Sigmoid colon (tissue), 7 donors: Measurements from ENCODE around the gene C5AR1. TPM values are rescaled to one million over a fixed set of nuclear protein-coding genes. Genes with fewer than 3 reads are reported as not detected.

Experiments
- DNase-seq: peaks from one replicate; pipeline ENCODE4 v3.0.0-alpha.2; 2019
- H3K27ac ChIP-seq, 4 donors: fragments of 200-600 bp; sonication (generic); one replicate each; pipeline ENCODE4 v1.5.1; 2016 to 2019; ENCODE audit warnings: mild to moderate bottlenecking in 1 of 4
- H3K27me3 ChIP-seq, 3 donors: fragments of 200-600 bp; sonication (generic); one replicate each; pipeline ENCODE4 v1.5.1; 2019; ENCODE audit warnings: mild to moderate bottlenecking in 1 of 3
- H3K36me3 ChIP-seq, 4 donors: fragments of 200-600 bp; sonication (generic); one replicate each; pipeline ENCODE4 v1.5.1; 2016 to 2019
- H3K4me1 ChIP-seq, 4 donors: fragments of 200-600 bp; sonication (generic); one replicate each; pipeline ENCODE4 v1.5.1; 2017 to 2019
- H3K4me3 ChIP-seq, 4 donors: fragments of 200-600 bp; sonication (generic); one replicate each; pipeline ENCODE4 v1.5.1; 2017 to 2019; ENCODE audit warnings: mild to moderate bottlenecking in 2 of 4, moderate library complexity in 1 of 4
- H3K9me3 ChIP-seq, 4 donors: fragments of 200-600 bp in 3 of 4; sonication (generic) in 3 of 4; one replicate each; pipeline versions ENCODE4 v1.5.1 to v1.6.1; 2013 to 2019
- CTCF ChIP-seq, 4 experiments: fragments of 450-650 bp in 3 of 4; fragments of 200-600 bp in 1 of 4; IDR thresholded peaks; one replicate each; pipeline ENCODE4 v1.5.1; 2016 to 2019; ENCODE audit warnings: antibody characterized with exemption in 4 of 4, mild to moderate bottlenecking in 3 of 4, moderate library complexity in 2 of 4
- EP300 ChIP-seq, 4 donors: sonication (generic); formaldehyde crosslinking; IDR thresholded peaks; one replicate each; pipeline ENCODE4 v1.6.1; 2017; ENCODE audit warnings: antibody characterized with exemption in 4 of 4
- POLR2A ChIP-seq, 2 donors: fragments of 450-650 bp; IDR thresholded peaks; one replicate each; pipeline ENCODE4 v1.6.1; 2016; ENCODE audit warnings: antibody characterized with exemption in 2 of 2, mild to moderate bottlenecking in 2 of 2, moderate library complexity in 2 of 2
- POLR2AphosphoS5 ChIP-seq, 4 donors: sonication (generic); formaldehyde crosslinking; IDR thresholded peaks; one replicate each; pipeline ENCODE4 v1.6.1; 2017; ENCODE audit warnings: antibody characterized with exemption in 4 of 4
- WGBS, 2 donors: extraction: QIAGEN DNeasy Blood & Tissue Kit; methylation state at CpG; one replicate each; pipeline ENCODE4 v1.1.7; 2013; 5-methylcytosine and 5-hydroxymethylcytosine counted together
- intact Hi-C: fragments of 100-400 bp; cut with DNase I; formaldehyde crosslinking; loops from one replicate; pipeline ENCODE4 v1.15.1; 2023
- polyA plus RNA-seq, 3 donors: library from polyadenylated mRNA; stranded (reverse); fragments of 200-250 nt; gene quantifications; one replicate each; pipeline ENCODE4 v1.2.3, GENCODE V29; 2013
- total RNA-seq, 4 donors: library from RNA; depleted of rRNA; stranded (reverse); fragments of >200 nt; gene quantifications; one replicate each; pipeline ENCODE4 v1.1.0, GENCODE V29; 2016
- donor health status: healthy with polysubstance abuse.
- donor health status: Bipolar disorder and iron deficiency.
- donor health status: healthy.

Gene C5AR1
- total and polyA plus RNA-seq, 7 donors: 5.4 to 19.4 (median 7.8) TPM

DNA sequence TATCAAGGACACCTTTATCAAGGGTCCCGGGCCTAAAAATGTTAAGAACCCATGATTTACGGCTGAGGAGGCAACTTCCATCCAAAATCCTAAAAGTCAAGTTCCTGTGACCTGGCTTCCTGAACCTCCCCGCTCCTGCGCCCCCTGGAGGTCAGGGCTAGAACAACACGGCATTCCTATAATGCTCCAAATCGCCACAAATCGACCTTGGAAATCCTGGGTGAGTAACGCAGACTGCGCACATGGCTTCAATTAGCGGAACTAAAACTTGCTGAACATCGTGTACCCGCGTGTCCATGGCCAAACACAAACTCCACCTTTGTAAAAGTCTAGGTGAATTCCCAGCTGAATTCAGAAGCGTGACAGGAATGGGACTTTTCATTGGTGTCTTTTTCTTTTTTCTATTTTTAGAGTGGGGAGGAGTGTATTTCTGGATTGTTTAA, 4.3 kb upstream of the C5AR1 start:
- H3K36me3 ChIP-seq: no peaks in the 10 kb centered on the region
- peak; percentile 83 for DNase-seq
- no peak overlapping the region for H3K27ac ChIP-seq
- 2 to 6% methylated on average over 14 of the region's 14 CpGs for whole genome bisulfite sequencing, 2 donors
- H3K4me3 ChIP-seq: no peak overlapping the region
- H3K4me1 ChIP-seq: peaks cover 0 to 6% (median 0%) of the 10 kb centered on the region in 4 donors
- TF ChIP-seq POLR2AphosphoS5 (IDR thresholded peaks at IDR 0.05): peak in 1 of 4 donors; percentile 14
- TF ChIP-seq CTCF (IDR thresholded peaks at IDR 0.05): peak; percentile 76 to 96 (median 84)
- TF ChIP-seq POLR2A (IDR thresholded peaks at IDR 0.05): no peak
- intact Hi-C loops: no loop called here
- H3K9me3 ChIP-seq: no peaks in the 10 kb centered on the region
- H3K27me3 ChIP-seq: no peaks in the 10 kb centered on the region

DNA sequence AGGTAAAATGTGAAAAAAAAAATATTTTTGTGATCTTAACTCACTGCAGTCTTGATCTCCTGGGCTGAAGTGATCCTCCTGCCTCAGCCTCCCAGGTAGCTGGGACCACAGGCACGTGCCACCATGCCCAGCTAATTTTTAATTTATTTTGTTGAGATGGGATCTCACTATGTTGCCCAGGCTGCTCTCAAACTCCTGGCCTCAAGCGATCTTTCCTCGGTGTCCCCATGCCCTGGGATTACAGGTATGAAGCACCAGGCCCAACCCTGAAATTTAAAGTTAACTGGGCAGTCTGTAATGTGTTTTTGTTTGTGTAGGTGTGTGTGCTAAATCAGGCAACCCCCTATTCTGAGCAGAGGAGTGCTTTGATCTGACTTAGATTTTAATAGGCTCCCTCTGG, 3.4 kb upstream of the C5AR1 start:
- Histone ChIP-seq H3K9me3 (no peaks in the 10 kb centered on the region), H3K36me3 (no peaks in the 10 kb centered on the region), H3K27me3 (peaks cover 0 to under 1% (median 0%) of the 10 kb centered on the region in 3 donors), H3K27ac (no peak overlapping the region), H3K4me1 (peaks cover 0 to 6% (median 0%) of the 10 kb centered on the region in 4 donors), H3K4me3 (no peak overlapping the region)
- intact Hi-C loops: no loop called here
- no peak for DNase-seq
- 88 to 90% methylated on average over 3 of the region's 3 CpGs for WGBS, 2 donors
- TF ChIP-seq POLR2A (IDR thresholded peaks at IDR 0.05): no peak
- no peak for TF ChIP-seq POLR2AphosphoS5 (IDR thresholded peaks at IDR 0.05)
- no peak for TF ChIP-seq CTCF (IDR thresholded peaks at IDR 0.05)
- no peak for TF ChIP-seq EP300 (IDR thresholded peaks at IDR 0.05)

DNA sequence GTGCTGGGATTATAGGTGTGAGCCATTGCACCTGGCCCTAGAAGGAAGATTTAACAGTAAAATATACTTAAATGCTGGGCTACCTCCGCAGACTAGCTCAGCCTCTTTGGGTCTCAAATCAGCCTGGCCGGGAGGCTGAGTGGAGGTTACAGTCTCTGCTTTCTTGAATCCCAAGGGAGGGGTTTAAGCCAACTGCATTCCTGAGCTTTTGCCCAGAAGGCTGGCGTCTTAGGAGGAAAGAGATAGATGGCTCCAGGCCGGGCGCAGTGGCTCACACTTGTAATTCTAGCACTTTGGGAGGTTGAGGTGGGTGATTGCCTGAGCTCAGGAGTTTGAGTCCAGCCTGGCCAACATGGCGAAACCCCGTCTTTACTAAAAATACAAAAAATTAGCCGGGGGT, 623 bp upstream of the C5AR1 start:
- TF ChIP-seq CTCF (IDR thresholded peaks at IDR 0.05) (no peak), POLR2A (IDR thresholded peaks at IDR 0.05) (no peak), EP300 (IDR thresholded peaks at IDR 0.05) (no peak), POLR2AphosphoS5 (IDR thresholded peaks at IDR 0.05) (no peak)
- no peak for DNase-seq
- Histone ChIP-seq H3K9me3 (no peaks in the 10 kb centered on the region), H3K27me3 (peaks cover 0 to 14% (median 7%) of the 10 kb centered on the region in 3 donors), H3K4me3 (no peak overlapping the region), H3K4me1 (peaks cover 0 to 6% (median 0%) of the 10 kb centered on the region in 4 donors), H3K36me3 (no peaks in the 10 kb centered on the region), H3K27ac (no peak overlapping the region)
- intact Hi-C loops: no loop called here
- 79 to 80% methylated on average over 8 of the region's 8 CpGs for WGBS, 2 donors

- peak overlapping the region in 2 of 4 donors; percentile 39 to 43 for H3K27ac ChIP-seq
- no peak for DNase-seq
- no peaks in the 10 kb centered on the region for H3K36me3 ChIP-seq
- intact Hi-C loops: no loop called here
- TF ChIP-seq POLR2AphosphoS5 (IDR thresholded peaks at IDR 0.05) (no peak), EP300 (IDR thresholded peaks at IDR 0.05) (no peak), CTCF (IDR thresholded peaks at IDR 0.05) (no peak), POLR2A (IDR thresholded peaks at IDR 0.05) (no peak)
- H3K27me3 ChIP-seq: peaks cover 0 to 14% (median 7%) of the 10 kb centered on the region in 3 donors
- peak overlapping the region in 2 of 4 donors; percentile 26 to 32 for H3K4me3 ChIP-seq
- H3K4me1 ChIP-seq: peaks cover 0 to 3% (median 0%) of the 10 kb centered on the region in 4 donors
- H3K9me3 ChIP-seq: no peaks in the 10 kb centered on the region
- 94 to 96% methylated on average over 2 of the region's 2 CpGs for WGBS, 2 donors
Observed at GRCh38 chr19:47310323-47310722, 662 bp downstream of the C5AR1 start.

- DNase-seq: no peak
- Histone ChIP-seq H3K27ac (peak overlapping the region in 2 of 4 donors; percentile 43 to 45), H3K4me1 (no peaks in the 10 kb centered on the region), H3K36me3 (no peaks in the 10 kb centered on the region), H3K4me3 (peak overlapping the region in 2 of 4 donors; percentile 26 to 32), H3K9me3 (no peaks in the 10 kb centered on the region), H3K27me3 (peaks cover 0 to 14% (median 7%) of the 10 kb centered on the region in 3 donors)
- intact Hi-C loops: no loop called here
- WGBS, 2 donors: 11 to 33% methylated on average over 5 of the region's 5 CpGs
- TF ChIP-seq EP300 (IDR thresholded peaks at IDR 0.05): no peak
- TF ChIP-seq POLR2AphosphoS5 (IDR thresholded peaks at IDR 0.05): peak in 3 of 4 donors; percentile 23 to 66 (median 37)
- TF ChIP-seq CTCF (IDR thresholded peaks at IDR 0.05): no peak
Observed at GRCh38 chr19:47310819-47311218, 1.2 kb downstream of the C5AR1 start.
